ENCODE results near the gene TUBB3. TPM values are rescaled to one million over a fixed set of nuclear protein-coding genes. Genes with fewer than 3 reads are reported as not detected.
A peak's percentile ranks its signal among the peaks of the same experiment; 100 is the strongest.

The TUBB3 gene
- total and polyA plus RNA-seq, 2 of the 4 experiments (the other 2 are of a cell fraction): 311 to 410 TPM

- H3K23ac ChIP-seq (ENCODE audit: low read depth, low read length): no peak overlapping the region
- no TSS peak for BruUV-seq (replicated peaks)
- POLR2A ChIA-PET (ENCODE audit: unreplicated experiment): no interaction called here
Observed at GRCh38 chr16:89958596-89958995, 35.5 kb downstream of the TUBB3 start.

More at GRCh38 chr16:89958596-89958995, 35.5 kb downstream of the TUBB3 start:
- DNase-seq: no peak
- Histone ChIP-seq H3K9me1 (ENCODE audit: insufficient read depth, low read length) (no peaks in the 10 kb centered on the region; the same call in 1 of the 2 replicates), H4K5ac (ENCODE audit: low read depth, low read length) (no peak overlapping the region), H2BK20ac (ENCODE audit: low read depth, low read length) (no peak overlapping the region), H2AK5ac (ENCODE audit: low read depth, low read length) (no peak overlapping the region), H2AFZ (replicated peaks; ENCODE audit: low read length, poor library complexity) (no peak overlapping the region), H2BK15ac (ENCODE audit: low read depth, low read length) (no peak overlapping the region), H3K9me3 (ENCODE audit: control insufficient read depth, insufficient read depth, low read length) (no peaks in the 10 kb centered on the region), H3K56ac (ENCODE audit: extremely low read depth, insufficient read depth, low read length) (no peak overlapping the region), H3K36me3 (ENCODE audit: control insufficient read depth, insufficient read depth, low read length) (peaks cover 53% of the 10 kb centered on the region), H3K9ac (ENCODE audit: low read depth, low read length) (no peak overlapping the region), H2BK5ac (ENCODE audit: low read depth, low read length, poor library complexity, severe bottlenecking) (no peak overlapping the region), H3K14ac (replicated peaks; ENCODE audit: low read depth, low read length) (no peak overlapping the region), H3K4ac (ENCODE audit: low read depth, low read length) (no peak overlapping the region), H2AK9ac (replicated peaks; ENCODE audit: low read depth, low read length, poor library complexity) (no peak overlapping the region), H3K27me3 (ENCODE audit: control insufficient read depth, insufficient read depth, low read length) (no peaks in the 10 kb centered on the region), H2BK120ac (ENCODE audit: low read depth, low read length) (no peak overlapping the region), H3K4me2 (ENCODE audit: low read depth, low read length) (no peak overlapping the region), H4K91ac (ENCODE audit: insufficient read depth, low read depth, low read length) (no peak overlapping the region), H4K20me1 (ENCODE audit: insufficient read depth, low read length) (peaks cover 8% of the 10 kb centered on the region), H3K79me1 (ENCODE audit: low read depth in 1 of 2, low read length in 2 of 2) (peaks cover 4 to 37% of the 10 kb centered on the region in 2 experiments; a peak in 3 of 4 replicates), H3K4me3 (ENCODE audit: insufficient read depth, low read depth, low read length) (no peak overlapping the region), H4K8ac (ENCODE audit: low read depth in 2 of 2, low read length in 2 of 2) (no peak overlapping the region), H3K18ac (ENCODE audit: low read depth, low read length) (no peak overlapping the region), H3K27ac (ENCODE audit: insufficient read depth, low read length) (no peak overlapping the region), H3K4me1 (ENCODE audit: control insufficient read depth, insufficient read depth, low read length) (no peaks in the 10 kb centered on the region)
- WGBS, 2 experiments (ENCODE audit: extremely low coverage in 2 of 2, insufficient read length in 1 of 2): no CpG with 5 or more reads among the region's 10 CpGs
- intact Hi-C loops (cut with micrococcal nuclease): no loop called here
- in situ Hi-C loops (cut with MboI; ENCODE audit: low sequenced_read_pairs): no loop called here
- TF ChIP-seq USF2 (IDR thresholded peaks at IDR 0.05; ENCODE audit: low read depth, low read length) (peak; percentile 39; the same call in 1 of the 2 replicates), POLR2A (IDR thresholded peaks at IDR 0.05; ENCODE audit: low read depth, low read length) (no peak)
- dilution Hi-C loops (cut with HindIII; ENCODE audit: low sequenced_read_pairs, unreplicated experiment): no loop called here
- CTCF ChIA-PET: no interaction called here
- ATAC-seq (ENCODE audit: low read depth): no peak

All from IMR-90 (cell line).